HG03095 (cell line): ENCODE results near the gene PDGFRB.
A peak's percentile ranks its signal among the peaks of the same experiment; 100 is the strongest.

Source experiments
- ATAC-seq: cut with Tn5 transposase; IDR thresholded peaks from one replicate; pipeline ENCODE4 v1.9.1; 2021; ENCODE audit warnings: moderate library complexity; ENCODE audit not compliant: unreplicated experiment

Gene PDGFRB

DNA sequence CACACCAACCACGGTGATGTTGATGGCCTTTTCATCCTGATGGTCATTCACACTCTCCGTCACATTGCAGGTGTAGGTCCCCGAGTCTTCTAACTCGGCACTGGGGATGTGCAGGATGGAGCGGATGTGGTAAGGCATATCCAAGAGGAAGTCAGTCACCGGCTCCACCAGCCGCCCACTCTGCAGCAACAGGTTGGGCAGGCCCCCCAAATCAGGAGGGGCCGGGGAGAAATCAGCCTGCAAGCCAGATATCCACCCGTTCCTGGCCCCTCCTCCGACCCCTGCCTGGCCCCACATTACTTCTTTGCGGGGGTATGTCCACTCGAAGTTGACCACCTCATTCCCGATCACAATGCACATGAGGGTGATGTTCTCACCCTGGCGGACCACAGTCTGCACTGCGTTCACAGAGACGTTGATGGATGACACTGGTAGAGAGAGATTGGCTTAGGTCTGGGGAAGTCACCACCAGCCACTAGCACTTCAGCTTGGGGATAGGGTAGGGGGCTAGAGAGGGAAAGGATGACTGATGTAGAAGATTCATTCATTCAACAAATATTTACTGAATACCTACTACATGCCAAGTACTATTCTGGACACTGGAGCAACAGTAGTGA, 22.0 kb downstream of the PDGFRB start:
- ATAC-seq, result no peak

DNA sequence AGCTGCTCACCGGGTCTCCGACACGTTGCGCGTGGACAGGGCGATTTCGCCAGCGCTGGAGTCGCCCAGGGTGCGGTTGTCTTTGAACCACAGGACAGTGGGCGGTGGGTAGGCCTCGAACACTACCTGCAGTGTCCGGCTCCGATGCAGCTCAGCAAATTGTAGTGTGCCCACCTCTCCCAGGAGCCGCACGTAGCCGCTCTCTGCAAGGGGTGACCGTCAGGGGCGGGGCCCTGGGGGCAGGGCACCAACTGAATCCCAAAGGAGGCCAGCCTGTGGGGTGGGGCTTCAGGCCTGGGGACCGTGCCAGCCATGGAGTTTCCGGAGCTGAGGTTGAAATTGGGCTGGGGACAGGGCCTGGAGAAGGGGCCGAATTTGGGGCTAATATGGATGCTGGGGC, 22.9 kb downstream of the PDGFRB start:
- no peak for ATAC-seq

DNA sequence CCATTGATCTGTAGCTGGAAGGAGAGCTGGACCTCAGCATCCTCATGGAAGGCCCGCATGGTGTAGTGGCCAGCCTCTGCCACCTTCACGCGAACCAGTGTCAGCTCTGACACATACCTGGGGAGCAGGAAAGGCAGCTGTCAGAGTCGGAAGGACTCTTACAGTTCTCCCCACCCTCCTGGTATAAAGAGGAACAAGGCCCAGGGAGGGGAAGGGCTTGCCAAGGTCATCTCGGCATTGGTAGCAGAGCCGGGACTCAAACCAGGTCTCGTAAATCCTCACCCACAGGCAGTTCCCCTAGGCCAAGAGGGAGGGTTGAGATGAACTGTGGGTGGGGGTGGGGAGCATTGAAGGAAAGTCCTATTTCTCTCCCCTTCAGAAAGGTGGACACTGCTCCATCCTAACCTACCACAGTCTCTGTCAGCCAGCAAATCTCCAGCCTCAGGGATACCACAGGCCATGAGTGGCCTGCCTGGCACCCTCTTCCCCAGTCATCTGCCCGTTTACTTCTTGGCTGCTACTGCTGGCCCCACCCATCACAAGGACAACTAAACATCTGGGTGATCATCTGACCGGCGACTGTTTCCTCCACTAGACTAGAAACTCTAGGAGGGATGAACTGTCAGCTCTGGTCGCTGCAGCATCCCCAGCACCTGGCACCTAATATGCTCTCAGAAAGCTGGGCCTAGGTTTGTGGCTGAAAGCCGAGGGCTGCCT, 23.5 kb downstream of the PDGFRB start:
- no peak for ATAC-seq

DNA sequence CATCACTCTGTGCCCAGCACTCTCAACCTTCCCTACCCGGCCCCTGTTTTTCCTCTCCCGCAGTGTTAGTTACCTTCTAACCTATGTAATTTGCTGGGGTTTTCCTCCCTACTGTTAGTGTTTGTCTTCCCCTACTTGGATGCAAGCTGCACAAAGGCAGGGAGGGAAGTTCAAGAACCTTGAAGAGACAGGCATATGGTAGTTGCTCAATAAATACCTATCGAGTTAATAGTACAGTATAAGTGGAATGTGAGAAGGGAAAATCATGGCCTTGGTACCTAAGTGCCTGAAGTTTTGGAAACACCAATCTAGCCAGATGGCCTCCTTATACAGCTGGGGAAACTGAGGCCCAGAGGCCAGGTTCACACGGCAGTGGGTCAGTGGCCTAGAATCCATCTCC, 24.2 kb downstream of the PDGFRB start:
- ATAC-seq, result no peak

DNA sequence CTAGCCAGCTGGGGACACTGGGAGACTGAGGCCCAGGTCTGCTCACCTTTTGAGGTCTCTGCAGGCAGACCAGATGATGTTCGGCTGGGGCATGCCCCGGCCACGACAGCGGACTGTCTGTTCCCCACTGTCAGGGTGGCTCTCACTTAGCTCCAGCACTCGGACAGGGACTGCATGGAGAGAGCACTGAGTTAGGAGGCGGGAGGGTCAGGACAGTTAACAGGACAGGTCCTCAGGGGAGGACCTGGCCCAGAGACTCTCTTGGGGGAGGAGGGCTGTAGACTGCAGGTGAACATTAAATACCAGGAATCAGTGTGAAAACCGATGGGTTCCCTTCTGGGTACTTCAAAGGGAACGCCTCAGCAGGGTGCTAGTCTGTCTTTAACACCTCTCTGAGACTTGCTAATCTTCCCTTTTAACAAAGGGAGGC, 25.1 kb downstream of the PDGFRB start:
- no peak for ATAC-seq

DNA sequence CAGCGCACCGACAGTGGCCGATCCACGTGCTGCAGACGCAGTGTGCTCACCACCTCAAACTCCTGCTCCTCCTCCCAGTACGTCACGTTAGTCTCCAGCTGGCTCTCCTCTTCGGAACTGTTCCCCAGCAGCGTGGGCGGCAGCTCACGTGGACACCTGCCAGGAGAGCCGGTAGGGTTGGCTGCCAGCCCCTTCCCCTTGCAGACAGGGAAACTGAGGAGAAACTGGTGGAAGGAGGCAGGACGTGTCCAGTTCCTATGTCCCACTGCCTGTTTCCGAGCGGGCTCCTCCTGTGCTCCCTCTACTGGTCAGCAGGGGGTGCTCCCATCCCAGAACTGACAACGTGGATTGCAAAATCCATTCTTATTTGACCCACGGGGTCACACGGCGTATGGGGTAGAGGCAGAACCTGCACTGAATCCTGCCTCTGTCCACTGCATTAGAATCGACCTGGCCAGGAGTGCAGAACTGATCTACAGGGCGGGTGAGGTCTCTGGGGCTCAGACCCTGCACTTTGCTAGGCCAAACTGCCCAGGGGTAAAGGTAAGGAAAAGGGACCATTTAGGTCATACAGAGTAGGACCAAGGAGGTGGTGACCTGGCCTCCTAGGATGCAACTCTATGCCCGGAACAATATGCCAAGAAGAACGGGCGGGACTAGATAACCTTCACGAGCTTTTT, 25.7 kb downstream of the PDGFRB start:
- ATAC-seq, result no peak

DNA sequence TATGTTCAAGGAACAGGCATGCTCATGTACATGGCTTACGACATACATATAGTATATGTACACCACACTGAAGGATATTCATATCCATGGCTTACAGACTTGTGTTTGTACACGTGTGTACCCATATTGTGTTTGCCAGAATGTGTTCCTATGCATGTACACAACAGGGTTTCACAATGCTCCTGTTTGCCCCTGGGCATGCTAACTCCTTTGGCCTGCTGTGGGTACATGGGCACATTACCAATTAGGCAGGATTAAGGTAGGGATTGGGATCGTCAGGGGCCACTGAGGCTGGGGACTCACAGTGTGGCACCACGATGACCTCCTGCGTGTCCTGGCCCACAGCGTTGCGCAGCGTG, 26.2 kb downstream of the PDGFRB start:
- ATAC-seq, result no peak

DNA sequence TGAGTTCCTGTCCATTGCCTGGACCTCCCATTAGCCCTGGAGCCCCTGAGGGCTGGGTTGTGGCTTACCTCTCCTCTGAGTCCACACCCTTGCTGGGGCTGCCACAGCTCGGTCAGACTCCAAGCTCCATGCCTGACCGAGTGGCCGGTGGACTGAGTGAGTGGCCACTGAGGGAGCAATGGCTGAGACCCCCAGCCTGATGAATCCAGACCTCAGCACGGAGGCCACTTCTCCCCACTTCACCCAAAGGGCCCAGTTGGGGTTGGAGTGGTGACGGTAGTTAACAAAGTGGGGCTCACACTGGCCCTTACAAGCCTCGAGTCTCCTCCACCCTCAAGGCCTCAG, 28.8 kb downstream of the PDGFRB start:
- no peak for ATAC-seq

DNA sequence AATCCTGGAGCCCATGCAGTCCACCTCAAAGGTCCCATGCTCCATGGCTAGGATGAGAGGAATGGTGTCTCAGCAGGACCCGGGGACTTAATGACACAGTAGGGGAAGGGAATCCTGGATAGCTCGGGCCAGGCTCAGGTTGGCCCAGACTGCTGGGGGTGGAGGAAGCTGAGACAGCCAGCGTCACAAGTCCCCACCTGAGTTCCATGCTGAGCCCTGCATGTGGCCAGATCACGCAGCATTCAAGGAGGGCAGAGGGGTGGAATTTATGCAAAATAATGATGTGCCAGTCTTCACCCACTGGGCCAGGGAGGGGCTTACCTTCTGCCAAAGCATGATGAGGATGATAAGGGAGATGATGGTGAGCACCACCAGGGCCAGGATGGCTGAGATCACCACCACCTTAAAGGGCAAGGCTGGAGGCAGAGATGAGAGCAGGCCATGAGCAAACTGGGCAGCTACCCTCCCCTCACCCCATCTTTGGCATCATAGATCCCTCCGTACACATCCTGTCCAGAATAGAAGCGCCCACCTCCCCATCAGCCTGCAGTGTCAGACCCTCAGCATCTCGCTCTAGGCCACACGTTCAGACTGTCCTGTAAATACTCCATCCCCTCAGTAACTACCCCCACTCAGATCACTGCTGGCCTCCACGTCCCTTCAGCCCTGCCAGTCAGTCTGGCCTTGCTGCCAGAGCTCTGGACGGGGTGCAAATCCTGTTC, 29.3 kb downstream of the PDGFRB start:
- no peak for ATAC-seq

DNA sequence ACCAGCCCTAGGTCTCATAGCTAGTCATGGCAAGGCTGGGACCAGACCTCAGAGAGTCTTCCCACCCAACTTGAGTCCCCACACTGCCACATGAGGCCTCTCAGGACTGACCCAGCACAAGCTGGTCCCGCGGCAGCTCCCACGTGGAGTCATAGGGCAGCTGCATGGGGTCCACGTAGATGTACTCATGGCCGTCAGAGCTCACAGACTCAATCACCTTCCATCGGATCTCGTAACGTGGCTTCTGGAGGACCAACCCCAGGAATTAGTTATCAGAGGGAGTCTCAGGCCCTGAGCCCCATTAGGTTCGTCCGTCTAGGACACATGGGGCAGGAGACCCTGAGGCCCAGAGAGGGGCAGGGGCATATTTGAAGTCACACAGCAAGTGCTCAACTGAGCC, 30.3 kb downstream of the PDGFRB start:
- ATAC-seq, result no peak

DNA sequence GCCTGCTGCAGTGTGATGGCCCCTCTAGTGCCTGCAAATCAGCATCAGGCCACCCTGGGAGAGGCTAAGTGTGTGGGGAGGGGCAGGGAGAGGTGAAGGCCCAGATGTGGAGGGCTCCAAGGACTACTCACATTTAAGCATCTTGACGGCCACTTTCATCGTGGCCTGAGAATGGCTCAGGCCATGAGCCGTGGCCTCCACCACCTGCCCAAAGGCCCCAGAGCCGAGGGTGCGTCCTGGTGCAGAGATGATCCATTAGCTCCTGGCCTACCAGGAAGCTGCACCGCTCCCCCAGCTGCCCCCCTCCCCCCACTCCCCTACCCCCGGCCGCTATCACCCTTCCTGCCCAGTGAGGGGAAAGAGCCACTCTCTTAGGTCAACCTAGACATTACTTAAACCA, 31.0 kb downstream of the PDGFRB start:
- no peak for ATAC-seq

DNA sequence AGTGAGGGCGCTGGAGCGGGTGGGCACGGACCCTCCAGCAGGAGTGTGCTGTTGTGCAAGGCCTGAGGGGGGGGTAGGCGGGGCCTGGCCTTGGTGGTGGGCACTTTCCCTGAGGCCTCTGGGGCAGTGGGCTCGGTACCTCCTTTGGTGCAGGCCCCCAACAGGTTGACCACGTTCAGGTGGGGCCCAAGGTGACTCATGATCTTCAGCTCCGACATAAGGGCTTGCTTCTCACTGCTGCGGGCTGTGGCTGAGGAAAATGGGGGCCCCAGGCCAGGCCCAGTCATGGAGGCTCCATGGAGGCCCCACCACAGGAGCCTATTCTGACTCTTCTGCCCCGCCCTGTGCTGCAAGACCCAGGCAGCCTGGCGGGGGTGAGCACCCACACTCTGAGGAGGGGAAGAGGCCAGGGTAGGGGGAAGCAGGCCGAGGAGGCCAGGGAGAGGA, 31.5 kb downstream of the PDGFRB start:
- ATAC-seq, result no peak

DNA sequence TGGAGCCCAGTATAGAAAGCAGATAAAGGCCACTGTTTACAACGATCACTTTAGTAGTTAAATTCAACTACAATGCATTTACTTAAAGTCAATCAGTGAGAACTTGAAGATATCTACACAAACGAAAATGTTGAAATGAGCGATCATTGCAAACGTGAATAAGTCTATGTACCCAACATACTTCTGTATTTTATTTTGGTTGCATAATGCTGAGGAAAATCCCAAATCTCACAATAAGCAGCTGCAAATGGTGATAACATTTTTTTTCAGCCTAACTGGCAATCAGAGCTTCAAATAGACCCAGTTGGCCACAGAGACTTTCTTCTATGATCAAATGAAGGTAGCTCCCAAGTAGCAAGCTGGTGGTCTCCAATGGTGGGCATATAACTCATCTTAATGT, 32.1 kb downstream of the PDGFRB start:
- no peak for ATAC-seq

DNA sequence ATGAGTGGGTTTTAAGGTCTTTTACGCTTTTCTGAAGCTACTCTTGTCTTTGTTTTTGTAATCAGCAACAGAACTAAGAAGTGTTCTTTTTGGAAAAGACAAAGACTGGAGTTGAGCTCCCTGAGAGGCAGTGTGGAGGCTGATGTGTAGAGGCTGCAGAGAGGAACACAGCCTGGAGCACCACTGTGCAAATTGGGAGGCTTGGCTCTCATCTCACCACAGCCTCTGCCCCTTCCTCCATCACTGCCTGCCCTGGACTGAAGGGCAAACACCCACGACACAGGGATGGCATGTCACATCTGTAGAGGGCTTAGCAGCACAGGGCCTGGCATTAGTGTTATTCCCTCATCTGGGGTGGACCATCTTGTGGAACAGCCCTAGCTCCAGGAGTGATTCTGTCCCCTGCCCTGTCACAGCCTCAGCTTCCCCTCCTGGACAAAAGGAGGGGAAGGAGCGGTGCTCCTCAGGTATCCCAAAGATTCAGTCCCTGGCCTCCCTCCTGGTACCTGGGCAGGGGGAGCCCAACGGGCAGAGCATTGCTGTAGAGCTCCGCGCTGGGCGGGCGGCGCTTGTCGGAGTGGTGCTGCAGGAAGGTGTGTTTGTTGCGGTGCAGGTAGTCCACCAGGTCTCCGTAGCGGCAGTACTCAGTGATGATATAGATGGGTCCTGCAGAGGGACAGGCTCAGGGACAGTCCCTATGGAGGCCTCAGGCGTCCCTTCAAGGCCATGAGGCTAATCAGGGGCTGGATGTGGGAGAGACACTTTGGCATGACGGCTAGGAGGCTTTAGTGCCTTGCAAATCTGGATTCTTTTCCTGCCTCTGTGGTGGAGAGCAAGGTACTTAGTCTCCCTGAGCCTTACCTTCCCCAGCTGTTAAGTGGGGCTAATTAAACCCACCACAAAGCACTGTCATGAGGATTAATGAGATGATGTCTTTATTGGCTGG, 32.8 kb downstream of the PDGFRB start:
- no peak for ATAC-seq

DNA sequence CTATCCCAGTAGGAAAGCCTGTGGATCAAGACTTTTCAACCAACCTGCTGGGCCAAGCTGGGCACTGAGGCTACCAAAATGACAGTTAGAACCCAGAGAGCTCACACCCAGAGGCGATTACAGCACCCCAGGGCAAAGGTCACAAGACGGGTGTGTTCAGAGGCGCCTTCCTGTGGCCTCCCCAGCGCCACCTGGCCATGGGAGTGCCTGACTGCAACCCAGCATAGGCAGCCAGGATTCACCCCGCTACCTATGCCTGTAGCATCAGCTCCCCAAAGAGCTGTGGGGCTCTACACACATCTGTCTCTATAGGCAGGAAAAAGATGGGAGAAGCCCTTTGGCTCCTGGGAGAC, 33.5 kb downstream of the PDGFRB start:
- peak; percentile 82 for ATAC-seq

DNA sequence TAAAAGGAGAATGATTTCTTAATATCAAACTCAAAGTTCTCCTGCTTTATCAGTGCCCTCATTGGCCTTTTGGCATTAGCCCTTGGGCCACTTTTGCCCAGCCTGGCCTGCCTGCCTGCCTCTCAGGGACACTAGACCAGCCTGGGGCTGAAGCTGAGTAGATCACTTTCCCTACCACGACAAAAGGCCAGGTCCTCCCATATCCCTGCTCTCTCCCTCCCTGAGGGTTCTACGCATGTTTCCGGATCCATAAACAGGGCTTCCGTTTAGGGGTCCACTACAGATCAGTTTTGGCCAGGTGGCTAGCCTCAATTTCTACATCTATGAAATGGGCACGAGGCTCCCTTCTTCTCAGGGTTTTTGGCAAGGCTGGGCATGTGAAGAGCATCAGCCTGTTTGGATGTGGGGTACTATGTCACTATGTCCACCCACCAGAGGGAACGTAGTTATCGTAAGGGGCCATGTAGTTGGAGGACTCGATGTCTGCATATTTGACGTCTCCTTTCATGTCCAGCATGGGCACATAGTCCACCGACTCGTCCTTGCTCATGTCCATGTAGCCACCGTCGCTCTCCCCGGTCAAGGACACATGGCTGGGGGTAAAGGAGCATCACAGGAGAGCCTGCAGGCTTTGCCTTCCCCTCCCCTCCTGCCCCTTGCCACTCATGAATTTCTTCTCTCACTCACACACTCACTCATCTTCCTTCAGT, 34.0 kb downstream of the PDGFRB start:
- ATAC-seq, result no peak

DNA sequence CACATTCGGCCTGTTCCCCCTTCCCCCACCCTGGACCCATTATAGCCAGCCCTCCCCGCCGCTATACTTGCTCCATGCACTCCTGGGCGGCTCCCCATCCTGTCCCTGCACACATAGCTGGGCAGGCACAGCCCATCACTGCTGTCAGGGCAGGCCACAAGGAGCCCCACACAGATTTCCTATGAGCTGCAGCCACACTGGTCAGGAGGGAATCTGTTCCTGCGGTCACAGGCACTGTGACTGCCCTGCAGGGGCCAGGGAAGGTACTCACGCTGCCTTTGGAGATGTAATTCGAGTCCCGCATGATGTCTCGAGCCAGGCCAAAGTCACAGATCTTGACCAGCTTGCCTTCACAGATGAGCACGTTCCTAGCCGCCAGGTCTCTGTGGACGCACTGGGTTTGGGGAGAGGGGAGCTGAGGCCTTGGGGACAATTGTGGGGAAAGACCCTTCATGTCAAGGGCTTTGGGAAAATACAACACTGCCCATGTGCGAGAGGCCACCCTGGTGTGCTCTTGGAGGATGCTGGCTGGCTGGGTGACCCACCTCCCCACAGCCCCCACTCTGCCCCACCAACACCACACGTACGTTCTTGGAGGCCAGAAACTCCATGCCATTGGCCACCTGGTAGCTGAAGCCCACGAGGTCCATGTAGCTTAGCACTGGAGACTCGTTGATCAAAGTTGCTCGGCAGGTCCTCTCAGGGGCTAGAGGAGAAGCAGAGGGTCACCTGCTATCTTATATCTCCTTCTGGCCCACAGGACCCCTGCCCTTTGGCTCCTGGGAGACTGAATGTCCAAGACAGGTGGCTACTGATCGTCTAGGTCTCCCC, 34.8 kb downstream of the PDGFRB start:
- ATAC-seq, result no peak

DNA sequence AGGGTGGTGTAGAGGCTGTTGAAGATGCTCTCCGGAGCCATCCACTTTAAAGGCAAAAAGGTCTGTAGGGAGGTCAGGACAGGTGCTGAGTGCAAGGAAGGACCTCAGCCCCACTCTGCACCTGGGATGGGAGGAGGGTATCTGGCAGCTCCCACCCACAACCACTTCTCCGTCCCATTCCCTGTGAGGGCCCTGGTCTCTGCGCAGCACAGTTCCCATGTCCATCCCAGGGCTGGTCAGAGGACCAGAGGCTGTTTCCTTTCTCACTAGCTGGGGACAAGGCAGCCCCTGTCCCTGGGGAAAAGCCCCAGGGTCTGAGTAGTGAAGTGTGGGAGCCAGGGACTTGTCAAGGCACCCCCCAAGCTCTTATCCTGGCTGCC, 35.6 kb downstream of the PDGFRB start:
- no peak for ATAC-seq

DNA sequence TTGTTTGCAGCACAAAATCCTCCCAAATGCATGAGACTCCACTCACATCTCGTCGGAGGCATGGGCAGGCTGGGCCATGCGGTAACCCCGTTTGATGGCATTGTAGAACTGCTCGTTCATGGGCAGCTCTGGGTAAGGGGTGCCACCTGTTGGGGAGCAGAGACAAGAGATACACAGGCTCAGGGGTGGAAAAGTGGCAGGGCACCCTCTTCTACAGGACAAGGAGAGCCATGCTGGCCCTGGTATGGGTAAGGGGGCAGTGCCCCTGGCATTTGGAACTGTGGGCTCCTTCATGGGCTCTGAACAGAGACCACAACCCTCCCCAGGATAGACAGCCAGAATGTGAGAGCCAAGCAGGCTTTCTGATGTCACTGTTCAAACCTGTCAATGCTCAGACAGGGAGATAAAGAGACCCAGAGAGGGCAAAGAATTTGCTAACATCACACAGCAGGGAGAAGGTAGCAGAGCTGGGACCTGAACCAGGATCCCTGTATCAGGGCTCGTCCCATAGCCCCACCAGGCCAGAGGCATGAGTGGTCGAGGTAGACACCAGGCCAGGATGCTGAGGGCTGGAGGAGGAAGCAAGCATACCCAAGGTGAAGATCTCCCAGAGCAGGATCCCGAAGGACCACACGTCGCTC, 36.1 kb downstream of the PDGFRB start:
- no peak for ATAC-seq
